NCI-H748 (cell line): ENCODE data around the gene POLR3C.
"Not testable (repeated sequence)": the region's sequence is repeated elsewhere in the genome, so short reads cannot be mapped to it uniquely, and the experiment has no call there.

Source experiments
- DNase-seq: peaks from one replicate; lab custom pipeline; 2025; ENCODE audit not compliant: unreplicated experiment; lab: John Stamatoyannopoulos, UW

The POLR3C gene

DNA sequence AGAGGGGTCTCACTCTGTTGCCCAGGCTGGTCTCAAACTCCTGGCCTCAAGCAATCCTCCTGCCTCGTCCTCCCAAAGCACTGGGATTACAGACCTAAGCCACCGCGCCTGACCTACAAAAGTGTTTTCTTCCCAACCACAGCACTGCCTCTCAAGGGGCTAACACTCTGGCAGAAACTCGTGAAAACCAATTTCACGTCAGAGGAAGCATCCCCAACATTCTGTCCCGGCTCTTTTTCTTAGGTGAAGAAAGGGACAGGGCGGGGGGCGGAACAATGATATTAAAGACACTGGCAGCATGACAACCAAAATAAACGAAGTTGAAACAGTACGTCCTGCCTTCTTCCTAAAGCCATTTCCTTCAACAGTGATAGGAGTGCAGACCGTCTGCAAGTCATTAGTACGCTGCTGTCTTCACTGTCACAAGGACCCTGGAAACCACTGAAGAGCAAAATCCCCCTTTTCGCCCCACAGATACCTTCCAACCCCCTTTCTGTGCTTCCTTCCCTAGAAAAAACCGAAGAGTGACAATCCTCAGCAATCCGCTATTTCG is 1.1 kb upstream of the POLR3C start:
- not testable (repeated sequence) for DNase-seq

DNA sequence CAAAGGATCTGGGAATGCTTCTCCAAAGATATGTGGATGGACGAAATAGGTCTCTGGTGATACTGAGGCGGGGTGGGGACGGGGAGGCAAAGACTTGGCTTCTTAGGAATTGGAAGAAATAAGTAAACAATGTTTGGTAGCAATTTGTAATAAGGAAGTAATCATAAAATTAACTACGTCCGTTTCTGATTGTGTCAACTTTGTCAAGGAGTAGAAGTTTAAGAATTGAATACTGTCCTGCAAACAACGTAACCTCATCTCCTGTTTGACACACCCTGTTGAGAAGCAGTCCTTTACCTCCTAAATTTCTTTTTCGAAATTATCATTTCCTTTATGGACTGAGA is 471 bp downstream of the POLR3C start:
- DNase-seq, result no peak

DNA sequence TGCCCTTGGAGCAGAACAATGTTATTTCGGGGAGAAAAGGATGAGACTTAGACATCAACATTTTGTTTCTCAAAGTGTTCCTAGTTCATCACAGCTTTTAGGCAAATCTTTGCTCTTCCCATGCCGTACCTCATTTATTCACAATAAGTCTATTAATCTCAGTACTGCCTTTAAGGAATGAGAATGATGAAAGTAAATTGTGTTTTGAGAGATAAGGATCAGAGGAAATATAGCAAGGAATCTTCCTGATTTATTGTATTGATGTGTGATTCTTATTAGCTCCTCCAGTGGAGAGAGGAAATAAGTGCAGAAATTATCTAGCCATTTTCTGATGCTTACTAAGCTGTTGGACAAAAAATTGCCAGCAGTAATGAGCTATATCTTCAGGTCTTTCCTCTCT is 2.0 kb downstream of the POLR3C start:
- no peak for DNase-seq

DNA sequence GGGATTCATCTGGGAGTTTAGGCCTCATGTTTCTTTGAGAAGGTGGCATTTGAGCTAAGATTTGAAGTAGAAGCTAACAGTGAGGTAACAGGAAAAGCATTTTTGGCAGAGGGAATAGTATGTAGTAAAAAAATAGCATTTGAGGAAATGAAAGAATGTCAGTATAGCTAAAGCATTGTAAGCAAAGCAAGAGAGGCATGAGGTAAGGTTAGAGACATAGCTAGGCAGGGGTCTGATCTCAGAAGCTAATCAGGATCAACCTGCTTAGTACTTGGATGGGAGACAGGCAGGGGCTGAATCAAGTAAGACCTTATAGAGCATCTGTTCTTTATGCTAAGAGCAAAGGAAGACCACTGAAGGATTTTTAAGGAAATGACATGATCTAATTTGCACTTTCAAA is 4.0 kb downstream of the POLR3C start:
- DNase-seq, result no peak

DNA sequence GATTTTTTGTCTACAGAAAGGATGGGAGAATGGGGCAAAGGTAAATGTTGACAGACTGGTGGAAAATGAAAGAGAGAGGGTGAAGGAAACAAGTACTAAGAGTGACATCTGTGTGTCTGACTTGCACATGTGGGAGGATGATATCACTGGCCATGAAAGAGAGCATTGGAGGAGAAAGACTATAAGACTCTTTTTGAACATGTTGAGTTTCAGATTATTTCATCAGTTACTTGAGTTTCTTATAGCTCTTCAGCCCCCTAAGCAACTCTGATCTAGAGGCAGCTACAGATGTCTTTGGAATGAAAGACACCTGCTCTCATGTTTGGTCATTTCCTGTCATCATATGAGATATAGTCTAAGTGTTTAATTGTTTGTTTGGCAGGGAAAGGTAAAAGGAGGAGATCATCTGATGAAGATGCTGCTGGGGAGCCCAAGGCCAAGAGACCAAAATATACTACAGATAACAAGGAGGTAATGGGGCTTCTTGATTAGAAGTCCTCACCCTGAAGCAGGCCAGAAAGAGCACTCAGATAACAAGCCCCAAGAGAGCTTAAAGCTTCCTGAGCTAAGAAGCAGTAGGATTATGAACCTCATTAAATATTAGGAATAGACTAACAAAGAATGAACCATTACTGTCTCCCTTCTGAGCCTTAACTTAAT is 4.5 kb downstream of the POLR3C start:
- no peak for DNase-seq

DNA sequence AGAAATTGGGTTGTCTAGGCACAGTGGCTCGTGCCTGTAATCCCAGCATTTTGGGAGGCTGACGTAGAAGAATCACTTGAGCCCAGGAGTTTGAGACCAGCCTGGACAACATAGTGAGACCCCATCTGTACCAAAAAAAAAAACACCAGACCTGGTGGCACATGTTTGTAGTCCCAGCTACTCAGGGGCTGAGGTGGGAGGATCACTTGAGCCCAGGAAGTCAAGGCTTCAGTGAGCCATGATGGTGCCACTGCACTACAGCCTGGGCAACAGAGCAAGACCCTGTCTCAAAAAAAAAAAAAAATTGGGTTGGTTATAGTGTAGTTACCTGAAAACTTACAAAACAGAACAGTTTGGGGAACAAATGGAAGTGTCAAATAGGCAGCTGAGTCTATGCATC is 6.8 kb downstream of the POLR3C start:
- DNase-seq, result not testable (repeated sequence)

DNA sequence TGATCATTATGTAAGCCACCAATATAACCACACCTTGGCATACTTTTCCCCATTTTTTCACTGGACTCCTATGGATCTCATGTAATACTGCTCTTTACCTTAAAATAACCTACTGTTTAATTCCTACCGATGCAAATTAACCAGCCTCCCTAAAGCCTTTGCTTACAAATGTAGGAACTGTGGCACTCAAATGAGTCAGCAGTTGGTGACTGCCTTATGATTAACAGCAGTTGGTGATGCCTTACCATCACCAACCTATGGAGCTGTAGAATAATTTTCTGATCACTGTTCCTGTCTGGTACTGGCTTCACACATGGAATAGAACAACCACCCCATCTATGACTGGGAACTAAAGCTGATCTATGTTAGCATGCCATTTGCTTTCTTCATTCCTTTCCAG is 13.7 kb downstream of the POLR3C start:
- no peak for DNase-seq

DNA sequence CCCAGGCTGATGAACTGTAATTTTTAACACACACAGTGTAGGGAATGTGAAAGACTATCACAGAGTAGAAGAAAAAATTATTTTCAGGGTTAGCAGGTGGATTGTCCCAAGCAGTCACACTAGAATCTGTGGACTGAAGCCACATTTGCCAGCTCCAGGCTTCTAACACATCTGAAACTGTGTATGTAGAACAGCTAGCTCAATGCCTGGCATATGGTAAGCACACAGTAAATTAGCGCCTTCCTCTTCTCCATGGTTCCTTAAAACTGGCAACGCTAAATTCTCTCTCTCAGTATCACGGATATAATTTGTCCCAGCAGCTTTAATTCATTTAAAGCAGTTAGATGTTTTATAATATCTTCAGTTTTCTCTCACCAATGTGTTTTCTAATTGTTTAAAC is 19.0 kb downstream of the POLR3C start:
- DNase-seq, result no peak

DNA sequence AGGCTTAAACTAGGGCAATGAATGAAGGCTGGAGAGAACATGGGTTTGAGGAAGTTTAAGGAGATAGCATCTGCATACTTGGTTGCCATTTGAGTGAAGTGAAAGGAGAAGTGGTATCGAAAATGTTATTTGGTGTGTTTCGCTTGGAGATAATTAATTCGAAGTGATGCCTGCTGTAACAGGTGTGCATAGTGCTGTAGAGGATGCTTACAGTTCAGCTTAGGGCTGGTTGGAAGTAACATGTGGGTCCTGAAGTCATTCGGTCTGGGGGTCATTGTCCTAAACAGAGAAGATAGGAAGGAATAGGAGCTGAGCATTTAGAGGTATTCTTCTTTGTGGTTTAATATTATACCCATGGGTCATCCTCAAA is 21.1 kb downstream of the POLR3C start:
- DNase-seq, result peak; percentile 59

DNA sequence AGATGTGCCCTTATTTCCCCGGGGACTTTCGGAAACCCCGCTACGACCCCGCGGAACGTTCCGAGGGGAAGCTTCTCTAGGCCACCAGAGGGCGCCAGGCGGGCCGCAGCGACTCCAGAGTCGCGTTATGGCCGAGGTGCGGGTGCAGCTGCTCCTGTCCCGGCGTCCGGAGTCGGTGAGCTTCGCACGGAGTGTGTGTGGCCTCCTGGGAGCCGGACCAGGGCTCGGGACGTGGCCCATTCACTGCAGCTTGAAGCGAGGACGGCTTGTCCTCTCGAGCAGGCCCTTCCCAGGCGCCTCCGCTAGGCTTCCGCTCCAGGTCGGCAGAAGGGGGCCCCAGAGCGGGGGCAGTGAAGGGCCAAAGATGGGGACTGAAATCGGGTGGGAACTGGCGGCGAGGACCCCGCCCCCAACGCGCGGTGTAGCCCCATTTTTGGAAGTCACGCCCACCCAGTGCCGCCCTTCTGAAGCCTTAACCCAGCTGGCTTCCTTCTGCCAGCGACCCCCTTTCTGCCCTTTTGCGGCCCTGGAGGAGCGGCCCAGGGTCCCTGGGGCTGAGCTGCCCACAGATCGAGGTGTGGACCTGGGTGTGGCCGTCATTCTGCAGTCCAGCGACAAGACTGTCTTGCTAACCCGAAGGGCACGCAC is 21.6 kb downstream of the POLR3C start, which contains the start of gene NUDT17:
TSS of gene NUDT17 (plus strand) at position 117 of the 648 bp plus-strand sequence. CDS start at position 128, 11 bp downstream.
- peak; percentile 86 for DNase-seq

DNA sequence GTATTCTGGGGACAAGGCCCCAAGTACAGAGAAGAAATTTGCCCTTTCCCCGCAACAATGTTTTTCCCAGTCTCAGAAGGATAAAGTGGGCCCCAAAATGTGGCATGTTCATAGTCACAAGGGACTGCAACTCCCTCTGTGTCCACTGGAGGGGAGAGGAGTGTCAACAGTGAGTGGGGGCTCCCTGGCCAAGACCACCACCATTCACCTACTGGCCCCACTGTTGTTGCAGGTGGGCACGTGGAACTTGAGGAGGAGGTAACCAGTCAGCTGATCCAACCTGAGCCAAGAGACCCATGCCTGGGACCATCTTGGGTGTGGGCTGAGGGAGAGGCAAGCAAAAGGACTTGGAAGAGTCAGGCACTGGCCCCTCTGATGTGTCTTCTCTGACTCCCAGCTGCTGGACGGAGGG is 22.2 kb downstream of the POLR3C start:
- peak; percentile 63 for DNase-seq

DNA sequence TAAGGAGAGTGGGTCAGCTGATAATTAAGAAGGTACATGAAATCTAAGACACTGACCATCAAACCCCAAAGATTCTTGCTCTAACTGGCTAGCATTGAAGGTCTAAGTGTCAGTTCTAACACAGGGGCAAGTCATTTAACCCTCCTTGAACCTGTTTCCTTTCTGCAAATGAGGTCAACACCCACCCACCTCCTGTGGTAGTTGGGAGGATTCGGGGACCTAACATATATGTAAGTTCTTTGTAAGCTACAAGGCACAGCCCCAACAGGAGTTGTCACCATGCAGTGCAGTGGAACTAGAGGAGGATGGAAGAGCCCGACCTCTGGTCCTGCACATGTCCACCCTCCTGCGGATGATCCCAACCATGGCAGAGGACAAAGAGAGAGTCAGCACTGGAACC is 23.8 kb downstream of the POLR3C start:
- no peak for DNase-seq

DNA sequence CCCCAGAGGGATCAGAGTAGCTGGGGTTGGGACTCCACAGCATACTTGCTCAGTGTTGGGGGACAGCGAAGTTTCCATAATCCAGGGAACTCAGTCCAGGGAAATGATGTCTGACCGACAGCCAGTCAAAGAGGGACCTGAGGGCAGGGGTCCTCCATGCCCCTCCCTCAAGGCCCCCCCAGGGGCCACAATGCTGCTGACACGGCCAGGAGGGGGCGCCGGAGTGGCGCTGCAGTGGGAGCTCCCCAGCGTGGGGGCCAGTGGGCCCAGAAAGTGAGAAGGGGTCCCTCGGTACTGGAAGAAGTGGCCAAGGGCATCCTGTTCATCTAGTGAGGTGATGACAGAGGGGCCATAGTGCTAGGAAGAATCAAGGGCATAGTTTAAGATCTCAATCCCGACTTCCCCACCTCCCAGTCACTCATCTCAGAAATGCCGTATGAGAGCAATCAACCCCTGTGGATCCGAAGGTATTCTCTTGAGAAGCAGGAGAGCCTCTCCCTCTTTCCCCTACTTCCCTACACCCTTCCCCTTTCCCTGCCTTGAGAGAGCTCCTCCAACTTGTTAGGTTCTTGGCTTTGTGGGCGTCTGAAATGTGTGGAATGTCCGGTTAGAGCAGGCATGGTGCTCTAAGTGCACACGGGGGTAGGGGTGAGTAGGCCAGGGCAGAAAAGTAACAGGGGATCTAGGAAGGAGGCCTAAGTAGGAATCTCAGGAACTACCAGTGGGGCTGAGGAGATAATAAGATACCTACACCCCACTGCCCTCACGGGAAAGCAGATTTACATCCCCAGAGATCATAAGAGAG is 25.6 kb downstream of the POLR3C start:
- DNase-seq, result no peak

DNA sequence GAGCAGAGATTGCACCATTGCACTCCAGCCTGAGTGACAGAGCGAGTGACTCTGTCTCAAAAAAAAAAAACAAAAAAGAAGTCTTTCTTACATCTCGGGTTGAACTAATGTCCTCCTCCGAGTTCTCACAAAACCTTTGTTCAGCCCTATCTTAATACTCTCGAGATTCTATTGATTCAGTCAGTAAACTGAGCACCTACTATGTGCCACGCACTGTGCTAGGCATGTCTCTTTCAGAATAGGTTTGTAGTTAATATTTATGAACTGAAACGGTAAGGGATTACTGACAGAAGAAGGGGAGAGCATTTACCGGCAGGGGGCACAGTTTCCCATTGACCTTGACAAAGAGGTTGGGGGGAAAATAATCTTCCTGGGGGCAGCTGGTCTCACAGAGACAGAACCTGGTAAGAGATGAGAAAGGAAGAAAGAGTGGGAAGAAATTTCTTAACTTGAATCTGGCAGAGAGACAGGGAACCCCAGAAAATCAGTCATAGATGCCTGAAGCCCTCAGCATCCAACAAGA is 31.5 kb downstream of the POLR3C start:
- DNase-seq, result no peak

DNA sequence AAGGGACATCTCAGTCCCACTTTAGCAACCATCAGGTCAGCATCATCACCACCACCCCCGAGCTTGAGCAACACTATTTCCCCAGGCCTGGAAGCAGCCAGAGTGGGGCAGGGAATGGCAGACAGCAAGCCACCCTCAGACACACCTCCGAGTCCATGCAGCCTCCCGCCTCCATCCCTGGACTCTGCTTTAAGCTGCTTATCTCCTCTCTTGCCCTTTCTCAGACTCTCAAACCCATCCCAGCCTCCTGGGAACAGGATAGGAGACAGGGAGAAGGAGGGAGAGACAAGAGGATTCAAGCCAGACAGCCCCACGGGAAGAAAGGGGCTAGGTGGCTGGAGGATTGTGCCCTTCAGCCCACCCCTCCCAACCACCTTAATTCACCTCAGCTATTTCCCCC is 33.2 kb downstream of the POLR3C start:
- DNase-seq, result no peak

DNA sequence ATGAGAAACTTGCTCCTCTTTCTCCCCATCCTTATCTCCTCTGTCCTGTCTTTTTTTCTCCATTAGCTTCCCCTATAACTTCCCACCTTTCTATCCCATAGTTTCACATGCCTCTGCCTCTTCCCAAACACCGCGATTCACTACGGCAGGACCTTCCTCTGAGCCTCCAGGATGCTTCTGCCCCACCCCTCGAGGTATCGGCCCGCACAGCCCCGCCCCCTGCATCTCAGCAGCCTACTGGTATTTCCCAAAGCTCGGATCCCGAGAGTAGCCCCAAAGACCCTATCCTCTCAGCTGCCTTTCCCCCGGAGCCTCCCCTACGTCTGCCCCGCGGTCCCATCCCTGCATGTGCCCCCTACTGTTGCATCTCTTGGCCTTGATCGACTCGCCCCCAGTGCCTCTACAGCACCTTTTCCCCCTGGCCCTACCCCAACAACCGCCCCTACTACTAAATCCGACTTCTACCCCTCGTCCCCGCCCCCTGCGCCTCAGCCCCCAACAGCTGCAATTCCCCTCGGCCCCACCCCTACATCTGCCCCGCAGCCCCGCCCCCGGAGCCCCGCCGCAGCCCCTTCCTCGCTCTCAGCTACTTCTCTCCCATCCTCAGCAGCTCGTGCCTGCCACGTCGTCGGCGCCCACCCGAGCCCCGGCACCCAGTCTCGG is 34.4 kb downstream of the POLR3C start:
- peak; percentile 84 for DNase-seq

DNA sequence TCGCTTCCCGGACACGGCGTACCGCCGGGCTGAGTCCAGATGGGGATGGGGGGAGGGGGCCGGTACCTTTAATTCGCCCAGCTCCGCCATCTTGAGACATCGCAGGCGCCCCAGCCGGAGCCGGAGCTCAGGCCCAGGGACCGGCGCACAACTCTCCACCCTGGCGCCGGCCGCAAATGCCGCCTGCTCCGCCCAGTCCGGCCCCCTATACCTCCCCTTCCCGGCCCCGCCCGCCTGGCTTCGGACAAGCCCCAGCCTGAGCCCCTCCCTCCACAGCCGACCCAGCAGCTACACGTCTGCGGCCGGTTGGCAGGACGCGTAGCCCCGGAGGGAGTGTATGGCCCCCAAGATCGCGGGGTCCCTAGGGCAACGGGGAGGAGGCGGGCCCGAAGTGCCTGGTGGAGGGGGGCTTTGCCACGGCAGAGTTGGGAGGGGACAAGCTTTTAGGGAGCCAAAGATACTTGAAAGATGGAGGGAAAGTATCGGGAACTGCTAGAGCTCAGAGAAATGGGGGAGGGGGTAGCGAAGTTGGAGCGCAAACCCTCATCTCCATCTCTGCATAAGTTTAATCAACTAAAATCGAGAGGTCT is 35.0 kb downstream of the POLR3C start, which contains the start of gene PIAS3:
TSS of gene PIAS3 (minus strand) at position 181 of the 590 bp plus-strand sequence. CDS start at position 90, 91 bp downstream.
- peak; percentile 95 for DNase-seq

DNA sequence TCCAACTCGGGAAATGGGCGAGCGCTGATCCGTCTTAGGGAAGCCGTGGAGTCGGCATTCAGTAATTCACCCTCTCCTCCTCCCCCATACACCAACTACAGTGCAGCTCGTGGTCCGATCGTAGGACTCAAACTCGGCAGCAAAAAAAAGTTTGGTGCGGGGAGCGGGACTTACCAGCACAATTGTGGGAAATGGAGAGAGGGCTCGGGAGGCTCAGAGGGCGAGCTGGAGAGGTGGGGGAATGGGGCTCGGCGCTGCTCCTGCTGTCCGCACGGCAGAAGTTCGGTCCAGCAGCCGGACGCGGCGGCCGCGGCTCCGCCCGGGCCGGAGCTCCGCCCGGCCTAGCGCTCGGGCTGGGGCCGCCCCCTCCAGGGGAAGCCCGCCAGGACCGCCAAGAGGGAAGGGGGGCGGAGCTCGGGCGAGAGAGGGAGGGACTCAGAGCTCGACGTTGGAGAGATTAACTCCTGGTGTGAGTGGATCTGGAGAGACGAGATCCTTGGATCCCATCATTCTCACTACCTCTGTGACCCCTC is 35.6 kb downstream of the POLR3C start:
- DNase-seq, result peak; percentile 90

DNA sequence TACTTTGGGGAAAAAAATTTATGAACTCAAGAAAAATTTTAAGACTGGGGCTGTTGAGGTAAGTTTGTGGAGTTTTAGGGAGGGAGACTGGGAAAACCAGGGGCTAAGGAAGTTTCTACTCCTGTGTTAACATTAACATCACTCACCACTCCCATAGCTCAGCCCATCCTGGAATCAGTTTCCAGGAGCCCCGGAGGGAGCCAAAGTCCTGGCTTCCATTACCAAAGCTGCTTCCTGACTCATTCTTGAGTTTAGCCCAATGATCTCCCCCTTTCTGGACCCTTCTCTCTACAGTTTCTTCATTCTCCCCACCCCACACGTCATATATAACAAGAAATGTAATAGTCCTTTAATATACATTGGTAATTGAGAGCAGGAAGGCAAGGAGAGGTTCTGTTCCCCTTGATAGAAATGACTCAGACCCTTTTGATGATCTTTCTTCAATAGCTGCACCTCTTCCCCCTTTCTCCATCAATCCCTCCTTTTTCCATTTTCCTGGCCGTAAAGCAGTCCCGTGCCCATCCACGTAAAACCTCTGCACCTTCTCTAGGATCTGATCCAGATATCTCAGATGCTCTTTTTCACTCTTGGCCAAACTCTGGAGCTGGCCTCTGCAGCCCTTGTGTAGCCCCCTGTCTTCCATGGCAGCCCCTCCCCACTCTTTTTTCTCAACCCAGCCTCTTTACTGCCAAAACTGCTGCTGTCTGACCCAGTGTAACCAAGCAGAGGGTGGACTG is 39.5 kb downstream of the POLR3C start:
- DNase-seq, result no peak

DNA sequence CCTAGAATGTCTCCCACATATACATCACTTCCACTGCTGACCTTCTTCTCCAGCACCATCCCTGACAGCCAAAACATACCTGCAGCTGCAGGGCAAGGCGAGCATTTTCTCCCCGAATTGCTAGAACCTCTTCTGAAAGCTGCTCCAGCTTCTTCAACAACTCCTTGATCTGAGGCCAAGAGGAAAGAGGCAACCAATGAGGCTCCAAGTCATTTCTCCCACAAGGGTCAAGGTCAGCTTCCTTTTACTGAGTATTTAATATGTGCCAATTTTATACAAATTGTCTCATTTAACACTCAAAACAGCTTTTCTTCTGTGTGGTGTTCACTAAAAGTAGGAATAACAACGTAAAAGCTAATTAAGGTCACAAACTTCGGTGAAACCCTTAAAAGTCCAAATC is 44.2 kb downstream of the POLR3C start:
- DNase-seq, result no peak
